Measurements from ENCODE around the gene TSPAN3. TPM values are rescaled to one million over a fixed set of nuclear protein-coding genes. Genes with fewer than 3 reads are reported as not detected.
A peak's percentile ranks its signal among the peaks of the same experiment; 100 is the strongest.

The TSPAN3 gene
- total RNA-seq, 1 experiment from 2014 or later: 205 TPM

DNA sequence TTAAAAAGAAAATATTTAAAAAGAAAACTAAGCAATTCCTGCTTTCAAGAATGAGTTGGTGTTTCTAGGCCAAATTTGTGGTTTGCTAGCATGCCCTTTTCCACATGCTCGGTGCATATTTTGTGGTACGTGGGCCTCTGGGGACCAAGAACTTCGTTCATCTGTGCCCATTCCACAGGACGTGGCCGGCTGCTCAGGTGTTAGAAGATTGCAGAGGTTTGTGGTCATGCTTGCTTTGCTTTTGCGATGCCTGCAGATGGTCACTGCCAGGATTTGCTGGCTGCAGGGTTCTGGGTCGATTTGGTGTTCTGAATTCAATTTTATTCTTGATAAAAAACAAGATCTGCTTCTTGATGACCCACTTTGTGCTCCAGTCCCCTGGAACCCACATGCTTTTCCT is 68.5 kb downstream of the TSPAN3 start:
- peak overlapping the region; percentile 76 for H3K9ac ChIP-seq (ENCODE audit: low read length)

DNA sequence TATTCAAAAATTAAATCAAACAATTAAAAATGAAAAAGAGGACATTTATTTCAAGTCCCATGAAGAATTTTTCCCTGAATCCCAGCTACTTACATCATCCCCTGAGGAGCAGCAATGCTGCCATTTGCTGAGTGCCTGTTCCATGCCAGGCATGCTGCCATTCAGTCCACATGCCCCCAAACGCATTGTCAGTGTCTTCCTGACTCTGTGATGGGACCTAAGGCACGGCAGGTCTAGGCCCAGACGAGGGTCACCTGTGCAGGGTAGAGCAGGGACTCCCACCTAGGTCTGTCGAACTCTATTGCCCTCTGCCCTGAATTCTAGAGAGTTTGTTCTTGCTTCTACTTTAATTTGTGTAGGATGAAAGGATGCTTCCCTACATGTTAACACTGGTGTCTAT is 68.9 kb downstream of the TSPAN3 start:
- Histone ChIP-seq H3K9me3 (ENCODE audit: low read length) (no peaks in the 10 kb centered on the region), H3K79me2 (ENCODE audit: low read length) (peaks cover 29% of the 10 kb centered on the region), H3K36me3 (ENCODE audit: insufficient read depth, low read length) (no peaks in the 10 kb centered on the region), H3K4me2 (ENCODE audit: low read depth, low read length, poor library complexity, severe bottlenecking) (peak overlapping the region; percentile 94), H3K27me3 (ENCODE audit: low read length) (no peaks in the 10 kb centered on the region), H3K27ac (ENCODE audit: low read length) (peak overlapping the region; percentile 98), H3K4me1 (ENCODE audit: low read length) (peaks cover 72% of the 10 kb centered on the region), H4K20me1 (ENCODE audit: insufficient read depth, low read depth, low read length) (0 out of 2 replicates have a peak, but pooled peaks cover 4% of the 10 kb centered on the region), H3K4me3 (ENCODE audit: low read length) (peak overlapping the region; percentile 62), H3K9me2 (replicated peaks; ENCODE audit: insufficient read depth, low read length) (no peaks in the 10 kb centered on the region), H2AFZ (ENCODE audit: low read length) (no peak overlapping the region), H3K9ac (ENCODE audit: low read length) (peak overlapping the region; percentile 76)
- no peak for DNase-seq

More for the DNA sequence above, 68.5 kb downstream of the TSPAN3 start:
- Histone ChIP-seq H3K4me2 (ENCODE audit: low read depth, low read length, poor library complexity, severe bottlenecking) (peak overlapping the region; percentile 94), H3K79me2 (ENCODE audit: low read length) (peaks cover 30% of the 10 kb centered on the region; the same call in 1 of the 2 replicates), H3K36me3 (ENCODE audit: insufficient read depth, low read length) (no peaks in the 10 kb centered on the region), H3K4me3 (ENCODE audit: low read length) (peak overlapping the region; percentile 62), H2AFZ (ENCODE audit: low read length) (no peak overlapping the region), H4K20me1 (ENCODE audit: insufficient read depth, low read depth, low read length) (0 out of 2 replicates have a peak, but pooled peaks cover 4% of the 10 kb centered on the region), H3K9me3 (ENCODE audit: low read length) (no peaks in the 10 kb centered on the region), H3K27ac (ENCODE audit: low read length) (peak overlapping the region; percentile 98), H3K9me2 (replicated peaks; ENCODE audit: insufficient read depth, low read length) (no peaks in the 10 kb centered on the region), H3K4me1 (ENCODE audit: low read length) (peaks cover 68% of the 10 kb centered on the region), H3K27me3 (ENCODE audit: low read length) (no peaks in the 10 kb centered on the region)
- DNase-seq: peak; percentile 67

GRCh38 chr15:77001351-77001750 is 69.6 kb downstream of the TSPAN3 start:
- Histone ChIP-seq H3K27me3 (ENCODE audit: low read length) (no peaks in the 10 kb centered on the region), H3K9ac (ENCODE audit: low read length) (peak overlapping the region; percentile 29; the same call in 1 of the 2 replicates), H3K27ac (ENCODE audit: low read length) (peak overlapping the region; percentile 98), H3K4me3 (ENCODE audit: low read length) (no peak overlapping the region), H3K9me3 (ENCODE audit: low read length) (no peaks in the 10 kb centered on the region), H4K20me1 (ENCODE audit: insufficient read depth, low read depth, low read length) (0 out of 2 replicates have a peak, but pooled peaks cover 4% of the 10 kb centered on the region), H3K9me2 (replicated peaks; ENCODE audit: insufficient read depth, low read length) (no peaks in the 10 kb centered on the region), H2AFZ (ENCODE audit: low read length) (no peak overlapping the region), H3K36me3 (ENCODE audit: insufficient read depth, low read length) (no peaks in the 10 kb centered on the region), H3K79me2 (ENCODE audit: low read length) (peaks cover 29% of the 10 kb centered on the region), H3K4me2 (ENCODE audit: low read depth, low read length, poor library complexity, severe bottlenecking) (peak overlapping the region; percentile 94), H3K4me1 (ENCODE audit: low read length) (peaks cover 78% of the 10 kb centered on the region)
- DNase-seq: no peak

DNA sequence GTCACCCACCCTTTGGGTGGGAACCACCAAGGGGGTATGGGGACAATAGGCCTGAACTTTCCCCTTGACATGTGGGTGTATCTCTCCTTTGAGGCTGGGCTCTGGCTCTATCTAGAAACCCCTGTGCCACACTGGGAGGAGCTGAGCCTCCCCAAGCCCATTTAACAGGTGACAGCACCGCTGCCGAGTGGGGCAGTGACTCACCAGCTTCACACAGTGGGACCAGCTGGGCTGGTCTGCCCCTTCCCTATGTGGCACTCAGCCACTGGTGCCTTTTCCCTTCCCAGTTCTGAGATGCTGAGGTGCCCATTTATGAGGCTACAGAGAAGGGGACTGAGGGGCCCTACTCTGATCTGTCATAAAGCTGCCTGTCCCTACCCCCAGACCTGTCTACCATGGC is 70.9 kb downstream of the TSPAN3 start:
- H3K4me2 ChIP-seq (ENCODE audit: low read depth, low read length, poor library complexity, severe bottlenecking): no peak overlapping the region
- peaks cover 33% of the 10 kb centered on the region for H3K79me2 ChIP-seq (ENCODE audit: low read length)
- H3K27ac ChIP-seq (ENCODE audit: low read length): no peak overlapping the region

DNA sequence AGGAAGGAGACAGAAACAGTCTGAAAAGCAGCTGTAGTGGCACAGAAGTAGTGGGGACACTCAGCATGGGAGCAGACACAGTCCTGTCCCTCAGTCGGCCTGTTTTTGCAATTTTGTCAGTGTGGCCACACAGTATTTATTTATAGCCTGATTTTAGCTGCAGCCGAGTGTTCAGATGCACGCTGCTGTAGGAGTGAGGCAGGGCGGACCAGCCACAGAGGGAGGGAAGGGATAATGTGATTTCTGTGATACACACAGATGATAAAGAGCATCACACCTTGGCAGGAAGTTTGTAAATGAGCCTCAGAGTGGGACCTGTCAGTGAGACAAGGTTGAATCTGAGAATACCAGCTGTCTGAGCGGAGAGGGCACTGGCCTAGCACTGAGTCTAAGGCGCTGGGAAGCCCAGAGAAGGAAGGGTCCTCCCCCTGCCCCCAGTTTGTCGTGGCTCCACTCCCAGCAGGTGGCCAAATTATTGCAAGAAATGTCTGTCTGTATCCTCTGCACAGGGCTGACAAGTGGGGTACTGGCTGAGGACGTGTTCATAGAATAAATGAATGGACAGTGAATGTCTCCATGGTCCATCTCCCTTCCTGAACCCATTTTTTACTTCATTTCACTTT is 72.1 kb downstream of the TSPAN3 start:
- no peaks in the 10 kb centered on the region for H4K20me1 ChIP-seq (ENCODE audit: insufficient read depth, low read depth, low read length)

More for the DNA sequence above, 70.9 kb downstream of the TSPAN3 start:
- Histone ChIP-seq H3K9ac (ENCODE audit: low read length) (no peak overlapping the region), H4K20me1 (ENCODE audit: insufficient read depth, low read depth, low read length) (no peaks in the 10 kb centered on the region), H3K27me3 (ENCODE audit: low read length) (no peaks in the 10 kb centered on the region), H3K36me3 (ENCODE audit: insufficient read depth, low read length) (no peaks in the 10 kb centered on the region), H3K9me3 (ENCODE audit: low read length) (no peaks in the 10 kb centered on the region), H3K4me3 (ENCODE audit: low read length) (no peak overlapping the region), H3K4me1 (ENCODE audit: low read length) (peaks cover 89% of the 10 kb centered on the region), H3K9me2 (replicated peaks; ENCODE audit: insufficient read depth, low read length) (no peaks in the 10 kb centered on the region), H2AFZ (ENCODE audit: low read length) (no peak overlapping the region)
- DNase-seq: no peak

GRCh38 chr15:76996526-76997401 is 74.1 kb downstream of the TSPAN3 start:
- no peak for DNase-seq
- peaks cover 28% of the 10 kb centered on the region for H3K79me2 ChIP-seq (ENCODE audit: low read length)
- H3K27me3 ChIP-seq (ENCODE audit: low read length): no peaks in the 10 kb centered on the region
- no peaks in the 10 kb centered on the region for H4K20me1 ChIP-seq (ENCODE audit: insufficient read depth, low read depth, low read length)
- peak overlapping the region; percentile 82 for H3K4me3 ChIP-seq (ENCODE audit: low read length)
- H3K4me2 ChIP-seq (ENCODE audit: low read depth, low read length, poor library complexity, severe bottlenecking): peak overlapping the region; percentile 86
- no peaks in the 10 kb centered on the region for H3K9me3 ChIP-seq (ENCODE audit: low read length)
- H3K27ac ChIP-seq (ENCODE audit: low read length): peak overlapping the region; percentile 81
- H3K9ac ChIP-seq (ENCODE audit: low read length): peak overlapping the region; percentile 84
- no peak overlapping the region for H2AFZ ChIP-seq (ENCODE audit: low read length)
- H3K36me3 ChIP-seq (ENCODE audit: insufficient read depth, low read length): no peaks in the 10 kb centered on the region
- H3K9me2 ChIP-seq (replicated peaks; ENCODE audit: insufficient read depth, low read length): no peaks in the 10 kb centered on the region
- peaks cover 79% of the 10 kb centered on the region for H3K4me1 ChIP-seq (ENCODE audit: low read length)

More for the DNA sequence above, 72.1 kb downstream of the TSPAN3 start:
- H2AFZ ChIP-seq (ENCODE audit: low read length): no peak overlapping the region
- H3K27ac ChIP-seq (ENCODE audit: low read length): peak overlapping the region; percentile 81
- DNase-seq: no peak
- H3K27me3 ChIP-seq (ENCODE audit: low read length): no peaks in the 10 kb centered on the region
- H3K79me2 ChIP-seq (ENCODE audit: low read length): peaks cover 28% of the 10 kb centered on the region
- H3K9ac ChIP-seq (ENCODE audit: low read length): 0 out of 2 replicates have a peak overlapping the region, but pooled peaks have one; percentile 84
- no peaks in the 10 kb centered on the region for H3K36me3 ChIP-seq (ENCODE audit: insufficient read depth, low read length)
- H3K4me3 ChIP-seq (ENCODE audit: low read length): no peak overlapping the region
- no peaks in the 10 kb centered on the region for H3K9me3 ChIP-seq (ENCODE audit: low read length)
- H3K4me1 ChIP-seq (ENCODE audit: low read length): peaks cover 93% of the 10 kb centered on the region
- H3K9me2 ChIP-seq (replicated peaks; ENCODE audit: insufficient read depth, low read length): no peaks in the 10 kb centered on the region
- H3K4me2 ChIP-seq (ENCODE audit: low read depth, low read length, poor library complexity, severe bottlenecking): peak overlapping the region; percentile 86

- H3K4me1 ChIP-seq (ENCODE audit: low read length): peaks cover 72% of the 10 kb centered on the region
- H3K9me3 ChIP-seq (ENCODE audit: low read length): no peaks in the 10 kb centered on the region
- peak overlapping the region; percentile 81 for H3K27ac ChIP-seq (ENCODE audit: low read length)
- H3K27me3 ChIP-seq (ENCODE audit: low read length): no peaks in the 10 kb centered on the region
- H2AFZ ChIP-seq (ENCODE audit: low read length): no peak overlapping the region
- DNase-seq: no peak
- no peaks in the 10 kb centered on the region for H3K36me3 ChIP-seq (ENCODE audit: insufficient read depth, low read length)
- peak overlapping the region; percentile 86 for H3K4me2 ChIP-seq (ENCODE audit: low read depth, low read length, poor library complexity, severe bottlenecking)
- peaks cover 23% of the 10 kb centered on the region for H3K79me2 ChIP-seq (ENCODE audit: low read length)
- peak overlapping the region; percentile 84 for H3K9ac ChIP-seq (ENCODE audit: low read length)
- peak overlapping the region; percentile 82 for H3K4me3 ChIP-seq (ENCODE audit: low read length)
- no peaks in the 10 kb centered on the region for H3K9me2 ChIP-seq (replicated peaks; ENCODE audit: insufficient read depth, low read length)
- H4K20me1 ChIP-seq (ENCODE audit: insufficient read depth, low read depth, low read length): no peaks in the 10 kb centered on the region
These were observed 74.8 kb downstream of the TSPAN3 start for GRCh38 chr15:76996076-76996525.

All from Karpas-422 (cell line).